Ovary (tissue), 9 donors: Measurements from ENCODE around the gene MYOG. TPM values are rescaled to one million over a fixed set of nuclear protein-coding genes. Genes with fewer than 3 reads are reported as not detected.

Source experiments
- DNase-seq, 5 donors: peaks; one replicate each; pipeline ENCODE4 v3.0.0-alpha.2; 2019 to 2020
- H3K27ac ChIP-seq, 2 donors: fragments of 200-600 bp; one replicate each; pipeline versions ENCODE4 v1.5.1 to v1.8.0; 2019 to 2022
- H3K27me3 ChIP-seq: fragments of 200-600 bp; one replicate; pipeline ENCODE4 v1.8.0; 2022
- H3K36me3 ChIP-seq: fragments of 200-600 bp; sonication (generic); one replicate; pipeline ENCODE4 v1.5.1; 2019
- H3K4me1 ChIP-seq: one replicate; pipeline ENCODE4 v1.8.1; 2013; ENCODE audit warnings: mild to moderate bottlenecking, moderate library complexity; ENCODE audit not compliant: insufficient read depth
- H3K4me3 ChIP-seq: fragments of 200-600 bp; sonication (generic); one replicate; pipeline ENCODE4 v1.5.1; 2017
- H3K9me3 ChIP-seq, 2 donors: fragments of 200-600 bp in 1 of 2; sonication (generic) in 1 of 2; one replicate each; pipeline versions ENCODE4 v1.5.1 to v1.8.1; 2013 to 2019; ENCODE audit warnings: mild to moderate bottlenecking in 1 of 2, moderate library complexity in 1 of 2
- CTCF ChIP-seq, 3 donors: fragments of 450-650 bp in 2 of 3; fragments of 200-600 bp in 1 of 3; IDR thresholded peaks; one replicate each; pipeline versions ENCODE4 v1.5.1 to v1.8.0; 2016 to 2022; ENCODE audit warnings: antibody characterized with exemption in 3 of 3, mild to moderate bottlenecking in 1 of 3
- EP300 ChIP-seq: sonication (generic); formaldehyde crosslinking; IDR thresholded peaks from one replicate; pipeline ENCODE4 v1.6.1; 2017; ENCODE audit warnings: antibody characterized with exemption
- POLR2A ChIP-seq: fragments of 450-650 bp; IDR thresholded peaks from one replicate; pipeline ENCODE4 v1.6.1; 2017; ENCODE audit warnings: antibody characterized with exemption, mild to moderate bottlenecking, moderate library complexity
- WGBS, 3 donors: extraction: QIAGEN DNeasy Blood & Tissue Kit in 1 of 3; methylation state at CpG; one replicate each; pipeline versions ENCODE4 v1.1.5 to v1.1.7; 2013 to 2017; 5-methylcytosine and 5-hydroxymethylcytosine counted together
- intact Hi-C, 4 donors: fragments of 100-400 bp; cut with DNase I; formaldehyde crosslinking; loops; one replicate each; pipeline versions ENCODE4 v1.11.0 to v1.15.1; 2022 to 2023
- polyA plus RNA-seq, 2 donors: library from polyadenylated mRNA; stranded (reverse); fragments of 200-250 nt in 1 of 2; fragments of 350-450 nt in 1 of 2; fragmentation: Illumina TruSeq in 1 of 2; extraction: RNeasy Lipid Tissue Mini Kit (QIAGEN cat#74804) in 1 of 2; gene quantifications; one replicate each; pipeline ENCODE4 v1.2.3, GENCODE V29; 2013 to 2014
- total RNA-seq, 7 donors: library from RNA; depleted of rRNA in 2 of 7; stranded (reverse); fragments of >200 nt in 2 of 7; fragmentation: NEBNext Ultra II Directional in 3 of 7; extraction: Animal tissue kit (Norgen Biotek cat#: 25700) in 3 of 7; gene quantifications; one replicate each; pipeline versions ENCODE4 v1.1.0 to v1.2.4, GENCODE V29; 2016 to 2023
- donor health status: DM: no; HTN: no; CAD: no; lungs with moderate emphysema.
- donor health status: DM: no; HTN: no; CAD: no.
- donor health status: Bipolar disorder and iron deficiency.
- donor health status: DM: yes; HTN: yes; CAD: no.
- donor health status: DM: no; HTN: no; CAD: no.
- donor health status: DM: yes; HTN: yes; CAD: no.

The MYOG gene
- total and polyA plus RNA-seq, 9 donors = not detected

GRCh38 chr1:203051841-203052324, 33.9 kb downstream of the MYOG start:
- Histone ChIP-seq H3K27me3 (no peaks in the 10 kb centered on the region), H3K27ac (no peak overlapping the region), H3K4me1 (peaks cover 7% of the 10 kb centered on the region), H3K9me3 (no peaks in the 10 kb centered on the region), H3K36me3 (no peaks in the 10 kb centered on the region), H3K4me3 (no peak overlapping the region)
- TF ChIP-seq POLR2A (no peak), EP300 (no peak), CTCF (IDR thresholded peaks at IDR 0.05) (no peak)
- DNase-seq = peak in 3 of 5 donors; percentile 39 to 60 (median 43)
- WGBS, 3 donors = 14 to 40% (median 32%) methylated on average over 18 to 20 of the region's 20 CpGs
- intact Hi-C loops = no loop called here

GRCh38 chr1:203050826-203051225, 35.0 kb downstream of the MYOG start:
- no peaks in the 10 kb centered on the region for H3K36me3 ChIP-seq
- no peak overlapping the region for H3K4me3 ChIP-seq
- H3K27me3 ChIP-seq = no peaks in the 10 kb centered on the region
- WGBS, 3 donors = 94 to 95% (median 95%) methylated on average over 4 of the region's 4 CpGs
- no peak for TF ChIP-seq CTCF (IDR thresholded peaks at IDR 0.05)
- no peak for TF ChIP-seq EP300
- TF ChIP-seq POLR2A = no peak
- H3K4me1 ChIP-seq = peaks cover 7% of the 10 kb centered on the region
- DNase-seq = no peak
- H3K9me3 ChIP-seq = no peaks in the 10 kb centered on the region
- H3K27ac ChIP-seq = no peak overlapping the region
- intact Hi-C loops = no loop called here

- Histone ChIP-seq H3K9me3 (no peaks in the 10 kb centered on the region), H3K4me3 (no peak overlapping the region), H3K4me1 (peaks cover 7% of the 10 kb centered on the region), H3K27me3 (no peaks in the 10 kb centered on the region), H3K36me3 (no peaks in the 10 kb centered on the region), H3K27ac (no peak overlapping the region)
- no peak for DNase-seq
- no peak for TF ChIP-seq CTCF (IDR thresholded peaks at IDR 0.05)
- TF ChIP-seq EP300 = no peak
- TF ChIP-seq POLR2A = no peak
- intact Hi-C loops = no loop called here
- 88 to 93% (median 93%) methylated on average over 14 of the region's 14 CpGs for WGBS, 3 donors
Measured at GRCh38 chr1:203049576-203050180, 36.1 kb downstream of the MYOG start.

GRCh38 chr1:203049077-203049476, 36.7 kb downstream of the MYOG start:
- peaks cover 7% of the 10 kb centered on the region for H3K4me1 ChIP-seq
- no peak for TF ChIP-seq CTCF (IDR thresholded peaks at IDR 0.05)
- intact Hi-C loops = no loop called here
- DNase-seq = no peak
- no peaks in the 10 kb centered on the region for H3K36me3 ChIP-seq
- 94 to 99% (median 95%) methylated on average over 4 of the region's 4 CpGs for WGBS, 3 donors
- H3K27ac ChIP-seq = no peak overlapping the region
- H3K4me3 ChIP-seq = no peak overlapping the region
- H3K27me3 ChIP-seq = no peaks in the 10 kb centered on the region
- H3K9me3 ChIP-seq = no peaks in the 10 kb centered on the region
